Panc1 (cell line): ENCODE measurements around the gene PPIL1. TPM values are rescaled to one million over a fixed set of nuclear protein-coding genes. Genes with fewer than 3 reads are reported as not detected.

Source experiments
- ATAC-seq: fragments of 200-7000 bp; cut with Tn5 transposase; 2 replicates; pipeline ENCODE4 v1.9.1; 2020; ENCODE audit warnings: mild to moderate bottlenecking, moderate library complexity
- BruUV-seq: library from RNA; stranded (reverse); fragments of 400-500 nt; replicated peaks from 2 replicates; lab custom pipeline; 2021; lab: Mats Ljungman, UMichigan
- CTCF ChIA-PET: fragments of 300-600 bp; sonication (Branson Sonifier 250); formaldehyde crosslinking; loops from one replicate; lab custom pipeline; 2022; ENCODE audit warnings: antibody characterized with exemption; lab: Charles Lee
- POLR2A ChIA-PET: fragments of 300-600 bp; sonication (Branson Sonifier 250); formaldehyde crosslinking; loops from one replicate; lab custom pipeline; 2022; ENCODE audit warnings: antibody characterized with exemption; lab: Charles Lee
- DNase-seq: peaks from one replicate; pipeline ENCODE4 v3.0.0-alpha.2; 2010; ENCODE audit warnings: low read depth, low spot score
- H3K27ac ChIP-seq: 2 replicates; pipeline ENCODE4 v1.5.1; 2011; ENCODE audit warnings: mild to moderate bottlenecking, low read length, inconsistent platforms
- H3K27me3 ChIP-seq: fragments of 200-500 bp; sonication (Bioruptor generic); 2 replicates; pipeline ENCODE4 v1.6.0; 2014; ENCODE audit warnings: low read length, inconsistent platforms; ENCODE audit not compliant: control insufficient read depth, insufficient read depth
- H3K36me3 ChIP-seq: fragments of 200-500 bp; sonication (Bioruptor generic); 2 replicates; pipeline ENCODE4 v1.5.1; 2014; ENCODE audit warnings: inconsistent platforms, mild to moderate bottlenecking, low read length, moderate library complexity; ENCODE audit not compliant: control insufficient read depth, insufficient read depth
- H3K4me1 ChIP-seq: 2 replicates; pipeline ENCODE4 v1.5.1; 2011; ENCODE audit warnings: inconsistent platforms, mild to moderate bottlenecking, low read length, moderate library complexity; ENCODE audit not compliant: control insufficient read depth, insufficient read depth
- H3K4me3 ChIP-seq, 2 experiments: 2 replicates each; pipeline ENCODE4 v1.5.1; 2011 to 2012; ENCODE audit warnings: low read depth in 2 of 2, low read length in 2 of 2, mild to moderate bottlenecking in 2 of 2, inconsistent platforms in 1 of 2, moderate library complexity in 1 of 2
- H3K9me3 ChIP-seq: fragments of 200-500 bp; sonication (Bioruptor generic); 2 replicates; pipeline ENCODE4 v1.5.1; 2014; ENCODE audit warnings: low read depth, mild to moderate bottlenecking, inconsistent platforms, low read length, moderate library complexity; ENCODE audit not compliant: control insufficient read depth, insufficient read depth
- CTCF ChIP-seq: fragments of 450-650 bp; IDR thresholded peaks from 2 replicates; pipeline ENCODE4 v1.5.1; 2017; ENCODE audit warnings: mild to moderate bottlenecking
- POLR2AphosphoS5 ChIP-seq: IDR thresholded peaks from 2 replicates; pipeline ENCODE4 v1.6.1; 2012; ENCODE audit warnings: mild to moderate bottlenecking, low read depth, low read length, moderate library complexity
- REST ChIP-seq, 2 experiments: IDR thresholded peaks; 2 replicates each; pipeline ENCODE4 v1.6.1; 2011 to 2012; ENCODE audit warnings: low read depth in 2 of 2, control low read depth in 1 of 2, low read length in 1 of 2, mild to moderate bottlenecking in 1 of 2, moderate library complexity in 1 of 2; ENCODE audit not compliant: insufficient read depth in 1 of 2
- in situ Hi-C: cut with HindIII; loops from 2 replicates; pipeline ENCODE4 v1.10.0; 2016; ENCODE audit warnings: low sequenced_read_pairs, low pct_unique_long_range_greater_than_20kb
- intact Hi-C: fragments of 100-400 bp; cut with micrococcal nuclease; formaldehyde crosslinking; loops from one replicate; pipeline ENCODE4 v1.10.0; 2022; ENCODE audit not compliant: unreplicated experiment
- total RNA-seq: library from RNA; stranded (reverse); gene quantifications from one replicate; pipeline ENCODE4 v1.2.1, GENCODE V29; 2021; ENCODE audit not compliant: unreplicated experiment

Gene PPIL1
- total RNA-seq, 1 experiment from 2014 or later: 44.1 TPM

GRCh38 chr6:36915599-36915998 lies 41.0 kb upstream of the PPIL1 start:
- H3K36me3 ChIP-seq: peaks cover 5% of the 10 kb centered on the region; the same call in 1 of the 2 replicates
- H3K27me3 ChIP-seq: no peaks in the 10 kb centered on the region
- no TSS peak for BruUV-seq
- intact Hi-C loops (no loop called here), in situ Hi-C loops (no loop called here)
- ATAC-seq (no peak), DNase-seq (no peak)
- H3K9me3 ChIP-seq: no peaks in the 10 kb centered on the region
- CTCF ChIA-PET: no interaction called here
- H3K27ac ChIP-seq: no peak overlapping the region
- H3K4me3 ChIP-seq: no peak overlapping the region
- TF ChIP-seq POLR2AphosphoS5: no peak
- no peak for TF ChIP-seq REST (IDR thresholded peaks at IDR 0.05; ENCODE audit: insufficient read depth in 1 of 2, low read depth in 2 of 2, low read length in 1 of 2)
- POLR2A ChIA-PET: no interaction called here
- H3K4me1 ChIP-seq: peaks cover 36% of the 10 kb centered on the region

GRCh38 chr6:36914227-36914794 lies 39.7 kb upstream of the PPIL1 start:
- intact Hi-C loops: no loop called here
- ChIA-PET POLR2A (interaction anchor here (0.6 to 1.1 kb wide), 2 partner anchors 12 to 45 kb away, joined by 3 to 6 read pairs; no protein-coding TSS in a partner anchor), CTCF (interaction anchor here (0.5 to 1.8 kb wide), 15 partner anchors 29 to 551 kb away, joined by 3 to 11 read pairs (median 6); partner anchors contain the start of genes C6orf89 and PPIL1)
- Histone ChIP-seq H3K27me3 (no peaks in the 10 kb centered on the region), H3K4me1 (peaks cover 36% of the 10 kb centered on the region), H3K4me3 (no peak overlapping the region), H3K27ac (no peak overlapping the region; the same call in 1 of the 2 replicates), H3K36me3 (peaks cover 5% of the 10 kb centered on the region; the same call in 1 of the 2 replicates), H3K9me3 (no peaks in the 10 kb centered on the region)
- no TSS peak for BruUV-seq
- in situ Hi-C loops: no loop called here
- TF ChIP-seq CTCF (peak; percentile 65), REST (IDR thresholded peaks at IDR 0.05; ENCODE audit: insufficient read depth in 1 of 2, low read depth in 2 of 2, low read length in 1 of 2) (no peak)
- ATAC-seq (peak; percentile 83), DNase-seq (peak; percentile 42)
